Upper lobe of left lung (tissue), 4 donors: Measurements from ENCODE around the gene PSMG4.

Experiments used
- CTCF ChIP-seq, 6 experiments: fragments of 450-650 bp in 4 of 6; fragments of 200-600 bp in 2 of 6; sonication (generic) in 2 of 6; IDR thresholded peaks; one replicate each; pipeline ENCODE4 v1.5.1; 2016 to 2019; ENCODE audit warnings: antibody characterized with exemption in 6 of 6
- POLR2A ChIP-seq, 4 donors: fragments of 450-650 bp; IDR thresholded peaks; one replicate each; pipeline ENCODE4 v1.5.1; 2016 to 2017; ENCODE audit warnings: antibody characterized with exemption in 4 of 4, mild to moderate bottlenecking in 2 of 4

GRCh38 chr6:3305216-3305565 lies 46.4 kb downstream of the PSMG4 start:
- TF ChIP-seq POLR2A (IDR thresholded peaks at IDR 0.05), result no peak
- no peak for TF ChIP-seq CTCF (IDR thresholded peaks at IDR 0.05)
